Adrenal gland (tissue), 5 donors: ENCODE data around the gene KIF22.

Experiments
- CTCF ChIP-seq, 6 experiments: fragments of 450-650 bp in 4 of 6; fragments of 200-600 bp in 2 of 6; sonication (generic) in 1 of 6; IDR thresholded peaks; 1 replicate in 5 of 6; 2 replicates in 1 of 6; pipeline versions ENCODE4 v1.5.1 to v1.8.0; 2016 to 2021; ENCODE audit warnings: antibody characterized with exemption in 6 of 6, mild to moderate bottlenecking in 2 of 6, moderate library complexity in 1 of 6
- POLR2A ChIP-seq, 2 donors: fragments of 450-650 bp; IDR thresholded peaks; one replicate each; pipeline ENCODE4 v1.6.1; 2017; ENCODE audit warnings: antibody characterized with exemption in 2 of 2, mild to moderate bottlenecking in 2 of 2, moderate library complexity in 1 of 2
- donor health status: DM: no; HTN: no; CAD: no.

DNA sequence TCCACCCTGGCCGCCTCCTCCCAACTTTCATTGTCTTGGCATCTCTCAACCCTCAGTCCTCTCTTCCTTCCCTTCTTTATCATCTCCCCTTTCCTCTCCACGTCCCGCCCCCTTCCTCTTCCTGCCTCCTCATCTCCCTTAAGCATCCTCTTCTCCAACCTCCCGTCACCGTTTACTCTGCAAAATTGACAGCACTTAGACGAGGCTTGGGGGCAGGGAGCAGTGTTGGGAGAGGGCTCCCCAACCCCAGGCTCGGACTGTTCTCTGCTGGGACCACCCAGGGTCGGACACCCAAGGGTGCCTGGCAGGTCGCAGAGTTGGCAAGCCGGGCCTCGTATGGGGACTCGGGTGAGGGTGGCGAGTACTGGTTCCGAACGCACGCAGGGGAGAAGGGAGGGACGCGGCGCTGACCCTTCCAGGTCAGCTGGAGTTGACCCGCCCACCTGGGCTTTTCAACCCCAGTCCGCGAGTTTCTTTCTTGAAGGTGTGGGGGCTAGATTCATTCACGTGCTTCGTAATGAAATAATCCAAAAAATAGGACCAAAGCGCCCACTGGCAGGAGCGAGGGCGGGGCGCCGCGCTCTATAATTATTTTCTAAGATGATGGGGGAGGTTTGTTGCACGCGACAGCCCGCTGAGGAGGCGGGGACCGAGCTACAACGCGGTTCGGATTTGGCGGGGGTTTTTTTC lies 24.6 kb downstream of the KIF22 start:
- TF ChIP-seq POLR2A (IDR thresholded peaks at IDR 0.05) = no peak
- no peak for TF ChIP-seq CTCF (IDR thresholded peaks at IDR 0.05)
